Left cardiac atrium (tissue), 4 donors: ENCODE measurements around the gene SAA2. TPM values are rescaled to one million over a fixed set of nuclear protein-coding genes. Genes with fewer than 3 reads are reported as not detected.
A peak's percentile ranks its signal among the peaks of the same experiment; 100 is the strongest.
"Not testable (repeated sequence)": the region's sequence is repeated elsewhere in the genome, so short reads cannot be mapped to it uniquely, and the experiment has no call there.

Experiments
- ATAC-seq, 2 donors: fragments of 200-7000 bp; cut with Tn5 transposase; one replicate each; pipeline ENCODE4 v1.9.1; 2020; ENCODE audit warnings: mild to moderate bottlenecking in 2 of 2, moderate library complexity in 2 of 2
- DNase-seq: peaks from one replicate; pipeline ENCODE4 v3.0.0-alpha.2; 2020
- intact Hi-C, 2 donors: fragments of 100-400 bp; cut with DNase I; formaldehyde crosslinking; loops; one replicate each; pipeline versions ENCODE4 v1.14.1 to v1.15.1; 2022 to 2023
- total RNA-seq, 2 donors: library from RNA; stranded (reverse); fragmentation: NEBNext Ultra II Directional; extraction: Animal tissue kit (Norgen Biotek cat#: 25700); gene quantifications; one replicate each; pipeline ENCODE4 v1.2.1, GENCODE V29; 2021
- donor health status: DM: no; HTN: yes; CAD: no.
- donor health status: DM: no; HTN: yes; CAD: no; lungs with severe emphysema.
- donor health status: DM: yes; HTN: yes; CAD: no.
- donor health status: Dilated cardiomyopathy.

The SAA2 gene
- total RNA-seq, 2 donors from 2014 or later = 45.8 to 223 TPM

GRCh38 chr11:18254781-18255361 lies 6.4 kb upstream of the SAA2 start:
- intact Hi-C loops = no loop called here
- peak in 1 of 2 donors; percentile 23 for ATAC-seq
- no peak for DNase-seq

GRCh38 chr11:18253778-18254338 lies 5.4 kb upstream of the SAA2 start:
- DNase-seq (no peak), ATAC-seq (no peak)
- intact Hi-C loops = no loop called here

- no peak for ATAC-seq
- intact Hi-C loops = no loop called here
- DNase-seq = no peak
Measured at GRCh38 chr11:18253233-18253632, 4.8 kb upstream of the SAA2 start.

- DNase-seq, ATAC-seq, intact Hi-C loops: not testable (repeated sequence)
Measured at GRCh38 chr11:18247191-18247581, 1.3 kb downstream of the SAA2 start.

- ATAC-seq = peak in 1 of 2 donors; percentile 27
- DNase-seq, intact Hi-C loops: not testable (repeated sequence)
Measured at GRCh38 chr11:18246379-18247190, 1.9 kb downstream of the SAA2 start.

- ATAC-seq (no peak), DNase-seq (no peak)
- intact Hi-C loops = no loop called here
Measured at GRCh38 chr11:18245396-18245795, 3.1 kb downstream of the SAA2 start.

- intact Hi-C loops = no loop called here
- DNase-seq = no peak
- ATAC-seq = no peak
Measured at GRCh38 chr11:18243783-18244362, 4.6 kb downstream of the SAA2 start.

- ATAC-seq (no peak), DNase-seq (no peak)
- intact Hi-C loops = no loop called here
Measured at GRCh38 chr11:18239655-18240054, 8.8 kb downstream of the SAA2 start.

- intact Hi-C loops = no loop called here
- no peak for DNase-seq
- ATAC-seq = no peak
Measured at GRCh38 chr11:18236664-18237356, 11.7 kb downstream of the SAA2 start, which contains the start of gene SAA4. TSS of gene SAA4 (minus strand) at chr11:18236802. CDS start at chr11:18235926, 876 bp downstream.

- ATAC-seq (no peak), DNase-seq (no peak)
- intact Hi-C loops = no loop called here
Measured at GRCh38 chr11:18235394-18236334, 12.8 kb downstream of the SAA2 start.

- intact Hi-C loops = no loop called here
- ATAC-seq = no peak
Measured at GRCh38 chr11:18233912-18234311, 14.6 kb downstream of the SAA2 start.

GRCh38 chr11:18230859-18231258 lies 17.6 kb downstream of the SAA2 start:
- DNase-seq (no peak), ATAC-seq (no peak)
- intact Hi-C loops = no loop called here

More at GRCh38 chr11:18233912-18234311, 14.6 kb downstream of the SAA2 start:
- no peak for DNase-seq

- ATAC-seq (no peak), DNase-seq (no peak)
- intact Hi-C loops = no loop called here
Measured at GRCh38 chr11:18229501-18229900, 19.0 kb downstream of the SAA2 start.

GRCh38 chr11:18225913-18226312 lies 22.6 kb downstream of the SAA2 start:
- no peak for ATAC-seq
- intact Hi-C loops = no loop called here

GRCh38 chr11:18223591-18224387 lies 24.7 kb downstream of the SAA2 start:
- intact Hi-C loops = no loop called here
- DNase-seq (no peak), ATAC-seq (no peak)

More at GRCh38 chr11:18225913-18226312, 22.6 kb downstream of the SAA2 start:
- DNase-seq = no peak

GRCh38 chr11:18222814-18223421 lies 25.6 kb downstream of the SAA2 start:
- ATAC-seq = no peak
- DNase-seq = no peak
- intact Hi-C loops = no loop called here

GRCh38 chr11:18221274-18221876 lies 27.1 kb downstream of the SAA2 start:
- intact Hi-C loops = no loop called here
- ATAC-seq (no peak), DNase-seq (no peak)
